Naive thymus-derived CD4-positive, alpha-beta T cell (primary cell): ENCODE measurements around the gene E4F1. TPM values are rescaled to one million over a fixed set of nuclear protein-coding genes. Genes with fewer than 3 reads are reported as not detected.
A peak's percentile ranks its signal among the peaks of the same experiment; 100 is the strongest.
"Not testable (repeated sequence)": the region's sequence is repeated elsewhere in the genome, so short reads cannot be mapped to it uniquely, and the experiment has no call there.

Experiments used
- ATAC-seq: fragments of 150-1000 bp; cut with Tn5 transposase; 2 replicates; pipeline ENCODE4 v1.10.0; 2021; ENCODE audit warnings: mild to moderate bottlenecking, moderate library complexity
- CTCF ChIA-PET: fragments of 350-600 bp; sonication (Branson Sonifier 250); formaldehyde crosslinking; loops from one replicate; lab custom pipeline; 2021; ENCODE audit warnings: antibody characterized with exemption; lab: Charles Lee
- POLR2A ChIA-PET: fragments of 350-600 bp; sonication (Branson Sonifier 250); formaldehyde crosslinking; loops from one replicate; lab custom pipeline; 2021; ENCODE audit warnings: antibody characterized with exemption, inconsistent platforms; lab: Charles Lee
- DNase-seq, 9 donors: peaks; one replicate each; pipeline versions ENCODE4 v3.0.0 to v3.0.0-alpha.2; 2020 to 2022; ENCODE audit warnings: mixed read lengths in 1 of 9
- H3K27ac ChIP-seq: one replicate; pipeline ENCODE4 v1.7.0; 2013; ENCODE audit warnings: mild to moderate bottlenecking, low read depth, low read length, moderate library complexity
- H3K27me3 ChIP-seq, 2 donors: one replicate each; pipeline ENCODE4 v1.7.0; 2013; ENCODE audit warnings: low read length in 2 of 2, mild to moderate bottlenecking in 2 of 2, moderate library complexity in 2 of 2; ENCODE audit not compliant: control insufficient read depth in 2 of 2, insufficient read depth in 2 of 2
- H3K36me3 ChIP-seq, 3 experiments: 1 replicate in 2 of 3; 2 replicates in 1 of 3; pipeline ENCODE4 v1.7.0; 2013; ENCODE audit warnings: low read length in 3 of 3, mild to moderate bottlenecking in 3 of 3, moderate library complexity in 1 of 3; ENCODE audit not compliant: insufficient read depth in 3 of 3, control insufficient read depth in 2 of 3
- H3K4me1 ChIP-seq, 2 donors: one replicate each; pipeline ENCODE4 v1.7.0; 2013; ENCODE audit warnings: low read length in 2 of 2, mild to moderate bottlenecking in 2 of 2, moderate library complexity in 1 of 2; ENCODE audit not compliant: control insufficient read depth in 2 of 2, insufficient read depth in 2 of 2
- H3K4me3 ChIP-seq: 2 replicates; pipeline ENCODE4 v1.7.0; 2013; ENCODE audit warnings: mild to moderate bottlenecking, low read length
- H3K9me3 ChIP-seq, 3 experiments: 1 replicate in 2 of 3; 2 replicates in 1 of 3; pipeline ENCODE4 v1.7.0; 2013; ENCODE audit warnings: low read length in 3 of 3; ENCODE audit not compliant: control insufficient read depth in 2 of 3
- H3K27ac Mint-ChIP-seq, 9 donors: one replicate each; pipeline ENCODE4 v1.8.0; 2020 to 2022; ENCODE audit warnings: mixed read lengths in 9 of 9, mild to moderate bottlenecking in 8 of 9, moderate library complexity in 5 of 9, inconsistent platforms in 2 of 9
- H3K27me3 Mint-ChIP-seq, 5 donors: one replicate each; pipeline ENCODE4 v1.8.0; 2021 to 2022; ENCODE audit warnings: mixed read lengths in 5 of 5, mild to moderate bottlenecking in 1 of 5
- H3K36me3 Mint-ChIP-seq, 5 donors: one replicate each; pipeline ENCODE4 v1.8.0; 2020 to 2022; ENCODE audit warnings: mixed read lengths in 5 of 5, mild to moderate bottlenecking in 3 of 5, inconsistent platforms in 1 of 5
- H3K4me1 Mint-ChIP-seq, 7 donors: one replicate each; pipeline ENCODE4 v1.8.0; 2020 to 2022; ENCODE audit warnings: mixed read lengths in 7 of 7, mild to moderate bottlenecking in 3 of 7, inconsistent platforms in 1 of 7
- H3K4me3 Mint-ChIP-seq, 10 donors: one replicate each; pipeline ENCODE4 v1.8.0; 2020 to 2022; ENCODE audit warnings: mild to moderate bottlenecking in 10 of 10, mixed read lengths in 10 of 10, moderate library complexity in 6 of 10, inconsistent platforms in 2 of 10
- H3K9me3 Mint-ChIP-seq, 11 donors: one replicate each; pipeline ENCODE4 v1.8.0; 2020 to 2022; ENCODE audit warnings: mixed read lengths in 11 of 11, mild to moderate bottlenecking in 4 of 11, inconsistent platforms in 1 of 11, moderate library complexity in 1 of 11
- intact Hi-C, 2 donors: fragments of 100-400 bp; cut with micrococcal nuclease; formaldehyde crosslinking; loops; one replicate each; pipeline ENCODE4 v1.15.1; 2023
- polyA plus RNA-seq, 2 donors: library from polyadenylated mRNA; unstranded; fragments of 300-500 nt; fragmentation: Illumina TruSeq; gene quantifications; one replicate each; pipeline ENCODE4 v1.2.3, GENCODE V29; 2021
- total RNA-seq, 6 experiments: library from RNA in 5 of 6; stranded (reverse) in 5 of 6; gene quantifications; 1 replicate in 5 of 6; 2 replicates in 1 of 6; pipeline ENCODE4 v1.2.3 and lab custom pipeline; 2021 to 2026

Gene E4F1
- total and polyA plus RNA-seq, 7 experiments from 2014 or later: 12.6 to 45.6 (median 33.6) TPM

DNA sequence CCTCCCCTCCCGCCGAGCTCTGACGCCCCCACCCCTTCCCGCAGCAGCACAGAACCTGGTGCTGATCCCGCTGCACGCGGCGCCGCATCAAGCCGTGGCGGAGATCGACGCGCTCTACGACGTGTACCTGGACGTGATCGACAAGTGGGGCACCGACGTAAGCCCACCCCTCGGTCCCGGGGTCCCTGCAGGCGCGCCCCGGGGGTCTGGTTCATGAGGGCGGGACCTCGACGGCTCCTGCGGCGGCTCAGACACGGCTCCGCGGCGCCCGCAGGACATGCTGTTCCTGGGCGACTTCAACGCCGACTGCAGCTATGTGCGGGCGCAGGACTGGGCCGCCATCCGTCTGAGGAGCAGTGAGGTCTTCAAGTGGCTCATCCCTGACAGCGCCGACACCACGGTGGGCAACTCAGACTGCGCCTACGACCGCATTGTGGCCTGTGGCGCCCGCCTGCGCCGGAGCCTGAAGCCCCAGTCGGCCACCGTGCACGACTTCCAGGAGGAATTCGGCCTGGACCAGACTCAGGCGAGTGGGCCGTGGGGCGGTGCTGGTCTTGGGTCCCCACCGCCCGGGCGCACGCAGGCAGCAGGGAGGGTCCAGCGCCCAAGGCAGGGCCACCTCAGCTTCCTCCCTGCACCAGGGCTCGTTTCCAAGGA, 14.2 kb downstream of the E4F1 start:
- ChIA-PET POLR2A (no interaction called here), CTCF (no interaction called here)
- no peak overlapping the region for H3K4me3 Mint-ChIP-seq
- H3K27me3 Mint-ChIP-seq: no peaks in the 10 kb centered on the region
- Histone ChIP-seq H3K4me1 (no peaks in the 10 kb centered on the region), H3K9me3 (no peaks in the 10 kb centered on the region), H3K36me3 (peaks cover 0 to 39% (median 0%) of the 10 kb centered on the region in 3 experiments), H3K27ac (no peak overlapping the region), H3K4me3 (no peak overlapping the region), H3K27me3 (no peaks in the 10 kb centered on the region)
- H3K27ac Mint-ChIP-seq: no peak overlapping the region
- no peaks in the 10 kb centered on the region for H3K9me3 Mint-ChIP-seq
- peaks cover 0 to 23% (median 7%) of the 10 kb centered on the region in 5 donors for H3K36me3 Mint-ChIP-seq
- intact Hi-C loops: no loop called here
- DNase-seq: no peak
- no peak for ATAC-seq
- H3K4me1 Mint-ChIP-seq: peaks cover 0 to 10% (median 0%) of the 10 kb centered on the region in 7 donors

DNA sequence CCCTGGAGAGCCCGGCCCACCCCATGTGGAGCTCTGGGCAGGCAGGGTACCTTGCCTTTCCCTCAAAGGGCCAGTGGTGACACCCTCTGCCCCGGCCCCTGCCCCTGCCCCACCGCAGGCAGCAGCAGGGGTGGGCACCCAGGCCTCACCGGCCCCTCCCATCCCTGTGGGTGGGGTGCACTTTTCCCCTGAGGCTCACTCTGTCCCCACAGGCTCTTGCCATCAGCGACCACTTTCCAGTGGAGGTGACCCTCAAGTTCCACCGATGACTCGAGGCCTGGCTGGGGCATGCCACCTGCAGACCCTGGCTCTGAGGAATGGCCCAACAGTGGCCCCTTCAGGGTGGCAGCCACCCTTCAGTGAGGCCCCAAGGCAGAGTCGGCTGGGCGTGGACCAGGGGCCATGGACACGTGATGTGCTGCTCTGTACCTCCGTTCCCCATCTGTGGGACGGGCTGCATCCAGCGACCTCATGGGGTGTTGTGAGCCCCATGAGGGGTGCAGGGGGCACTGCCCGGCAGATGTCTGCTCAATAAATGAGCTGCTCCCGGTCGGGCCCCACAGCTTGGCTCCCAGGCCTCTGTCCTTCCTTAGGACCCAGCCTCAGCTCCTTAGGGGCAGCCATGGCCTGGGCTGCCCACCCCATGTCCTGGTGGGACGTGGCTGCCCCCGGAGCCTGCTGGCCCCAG, 14.9 kb downstream of the E4F1 start:
- DNase-seq: no peak
- Mint-ChIP-seq H3K27ac (no peak overlapping the region), H3K4me3 (no peak overlapping the region), H3K36me3 (peaks cover 0 to 19% (median 7%) of the 10 kb centered on the region in 5 donors), H3K27me3 (no peaks in the 10 kb centered on the region), H3K9me3 (no peaks in the 10 kb centered on the region), H3K4me1 (peaks cover 0 to 11% (median 0%) of the 10 kb centered on the region in 7 donors)
- H3K27me3 ChIP-seq: no peaks in the 10 kb centered on the region
- no peak for ATAC-seq
- H3K4me3 ChIP-seq: no peak overlapping the region
- no peaks in the 10 kb centered on the region for H3K9me3 ChIP-seq
- CTCF ChIA-PET: no interaction called here
- H3K4me1 ChIP-seq: no peaks in the 10 kb centered on the region
- intact Hi-C loops: no loop called here
- H3K27ac ChIP-seq: no peak overlapping the region
- POLR2A ChIA-PET: no interaction called here
- H3K36me3 ChIP-seq: peaks cover 0 to 39% (median 0%) of the 10 kb centered on the region in 3 experiments

DNA sequence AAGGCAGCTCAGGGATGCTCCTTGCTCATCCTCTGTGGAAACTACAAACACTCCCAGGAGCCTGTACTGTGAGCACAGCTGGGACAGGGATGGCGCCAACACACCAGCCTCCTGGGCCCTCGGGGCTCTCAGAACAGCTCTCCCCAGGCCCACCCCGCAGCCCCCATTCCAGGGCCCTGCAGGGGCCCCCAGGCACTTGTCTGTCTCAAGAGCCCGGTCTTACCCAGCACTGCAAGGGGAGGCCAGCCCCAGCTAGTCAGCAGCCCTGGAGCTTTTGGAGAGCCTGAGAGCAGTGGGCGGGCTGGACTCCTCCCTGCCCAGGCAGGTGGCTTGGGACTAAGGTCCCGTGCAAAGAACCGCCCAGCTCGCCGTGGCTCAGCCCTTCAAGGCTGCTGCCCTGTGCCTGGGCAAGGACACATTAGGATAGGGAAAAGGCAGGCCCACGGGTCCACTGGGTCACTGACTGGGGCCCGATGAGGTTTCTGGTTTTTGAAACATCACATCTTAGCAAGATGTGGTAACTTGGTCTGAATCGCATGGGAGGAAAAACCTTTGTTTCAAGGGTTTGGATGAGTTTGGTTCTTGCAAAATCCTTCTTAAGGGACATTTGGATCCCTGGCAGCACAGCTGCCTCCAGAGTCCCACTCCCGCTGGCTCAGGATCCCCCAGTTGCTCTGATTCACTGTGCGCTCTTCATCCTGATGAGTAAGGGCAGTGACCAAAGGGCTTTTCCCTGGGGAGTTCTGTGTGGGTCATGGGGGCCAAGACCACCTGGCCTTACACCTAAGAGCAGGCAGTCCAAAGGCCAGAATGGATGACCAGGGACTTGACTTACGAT, 15.7 kb downstream of the E4F1 start:
- Histone ChIP-seq H3K4me1 (no peaks in the 10 kb centered on the region), H3K9me3 (no peaks in the 10 kb centered on the region), H3K27ac (no peak overlapping the region), H3K27me3 (no peaks in the 10 kb centered on the region), H3K36me3 (peaks cover 0 to 39% (median 0%) of the 10 kb centered on the region in 3 experiments), H3K4me3 (no peak overlapping the region)
- intact Hi-C loops: no loop called here
- H3K4me3 Mint-ChIP-seq: no peak overlapping the region
- ChIA-PET POLR2A (no interaction called here), CTCF (no interaction called here)
- H3K4me1 Mint-ChIP-seq: peaks cover 0 to 11% (median 0%) of the 10 kb centered on the region in 7 donors
- no peak for ATAC-seq
- H3K36me3 Mint-ChIP-seq: peaks cover 0 to 14% (median 7%) of the 10 kb centered on the region in 5 donors
- no peak overlapping the region for H3K27ac Mint-ChIP-seq
- no peaks in the 10 kb centered on the region for H3K9me3 Mint-ChIP-seq
- H3K27me3 Mint-ChIP-seq: no peaks in the 10 kb centered on the region
- no peak for DNase-seq

DNA sequence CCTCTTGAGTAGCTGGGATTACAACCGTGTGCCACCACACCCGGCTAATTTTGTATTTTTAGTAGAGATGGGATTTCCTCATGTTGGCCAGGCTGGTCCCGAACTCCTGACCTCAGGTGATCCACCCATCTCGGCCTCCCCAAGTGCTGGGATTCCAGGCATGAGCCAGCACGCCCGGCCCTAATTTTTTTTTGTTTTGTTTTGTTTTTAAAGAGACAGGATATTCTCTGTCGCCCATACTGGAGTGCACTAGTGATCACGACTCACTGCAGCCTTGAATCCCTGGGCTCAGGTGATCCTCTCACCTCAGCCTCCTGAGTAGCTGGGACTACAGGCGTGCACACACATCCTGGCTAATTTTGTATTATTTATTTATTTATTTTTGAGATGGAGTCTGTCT, 16.9 kb downstream of the E4F1 start:
- H3K36me3 Mint-ChIP-seq, H3K27ac ChIP-seq, H3K9me3 ChIP-seq, H3K4me1 ChIP-seq, CTCF ChIA-PET, H3K9me3 Mint-ChIP-seq, DNase-seq, H3K27ac Mint-ChIP-seq, H3K4me3 Mint-ChIP-seq, H3K27me3 Mint-ChIP-seq, H3K4me3 ChIP-seq, ATAC-seq, intact Hi-C loops, H3K4me1 Mint-ChIP-seq, H3K27me3 ChIP-seq: not testable (repeated sequence)
- H3K36me3 ChIP-seq: peaks cover 0 to 39% (median 0%) of the 10 kb centered on the region in 3 experiments
- POLR2A ChIA-PET: interaction anchor here (1.2 kb wide), 1 partner anchor 25 kb away, joined by 3 read pairs; no protein-coding TSS in a partner anchor

DNA sequence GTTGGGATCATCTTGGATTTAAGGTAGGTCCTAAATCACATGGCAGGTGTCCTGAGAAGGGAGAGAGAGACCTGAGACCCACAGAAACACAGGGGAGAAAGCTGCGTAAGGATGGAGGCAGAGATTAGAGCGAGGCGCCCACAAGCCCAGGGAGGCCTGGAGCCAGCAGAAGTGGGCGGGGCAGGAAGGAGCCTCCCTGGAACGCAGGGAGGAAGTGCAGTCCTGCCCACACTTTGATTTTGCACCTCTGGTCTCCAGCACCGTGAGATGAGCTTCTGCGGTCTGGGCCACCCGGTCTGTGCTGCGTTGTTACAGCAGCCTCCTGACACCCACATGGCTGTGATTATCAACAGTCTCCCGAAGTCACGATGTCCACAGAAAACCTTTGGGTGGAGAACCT, 19.2 kb downstream of the E4F1 start:
- ATAC-seq: no peak
- intact Hi-C loops: no loop called here
- Mint-ChIP-seq H3K36me3 (peaks cover 0 to 10% (median 0%) of the 10 kb centered on the region in 5 donors), H3K27me3 (no peaks in the 10 kb centered on the region), H3K4me1 (peaks cover 0 to 5% (median 0%) of the 10 kb centered on the region in 7 donors), H3K27ac (peak overlapping the region in 1 of 9 donors; percentile 51), H3K4me3 (no peak overlapping the region), H3K9me3 (no peaks in the 10 kb centered on the region)
- ChIA-PET CTCF (no interaction called here), POLR2A (no interaction called here)
- DNase-seq: no peak
- H3K27ac ChIP-seq: no peak overlapping the region
- no peaks in the 10 kb centered on the region for H3K27me3 ChIP-seq
- no peaks in the 10 kb centered on the region for H3K4me1 ChIP-seq
- H3K4me3 ChIP-seq: no peak overlapping the region
- H3K9me3 ChIP-seq: no peaks in the 10 kb centered on the region
- peaks cover 0 to 46% (median 0%) of the 10 kb centered on the region in 3 experiments for H3K36me3 ChIP-seq

DNA sequence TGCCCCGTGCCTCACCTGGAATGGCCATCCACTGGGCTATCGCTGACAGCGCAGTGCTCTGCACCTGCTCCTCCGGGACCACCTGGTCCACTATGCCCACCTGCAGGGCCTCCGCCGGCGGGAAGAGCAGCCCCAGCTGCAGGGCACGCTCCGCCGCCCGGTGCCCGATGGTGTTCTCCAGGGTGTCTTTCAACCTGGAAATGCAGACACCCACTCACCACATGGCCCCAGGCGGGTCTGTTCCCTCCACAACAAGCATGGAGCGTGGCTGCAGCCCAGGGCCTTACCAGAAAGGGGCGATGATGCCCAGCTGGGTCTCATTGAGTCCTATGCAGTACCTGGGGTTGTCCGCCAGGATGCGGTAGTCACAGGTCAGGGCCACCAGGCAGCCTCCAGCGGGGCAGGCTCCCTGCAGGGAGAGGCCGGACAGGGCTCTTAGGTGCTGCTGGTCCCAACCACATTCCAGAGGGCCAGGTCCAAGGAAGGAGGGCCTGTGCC, 19.7 kb downstream of the E4F1 start:
- ATAC-seq (no peak), DNase-seq (no peak)
- Mint-ChIP-seq H3K9me3 (no peaks in the 10 kb centered on the region), H3K27me3 (no peaks in the 10 kb centered on the region), H3K27ac (no peak overlapping the region), H3K4me1 (peaks cover 0 to 5% (median 0%) of the 10 kb centered on the region in 7 donors), H3K4me3 (no peak overlapping the region), H3K36me3 (peaks cover 0 to 10% (median 0%) of the 10 kb centered on the region in 5 donors)
- Histone ChIP-seq H3K9me3 (no peaks in the 10 kb centered on the region), H3K27ac (no peak overlapping the region), H3K4me3 (no peak overlapping the region), H3K27me3 (no peaks in the 10 kb centered on the region), H3K36me3 (peaks cover 0 to 46% (median 0%) of the 10 kb centered on the region in 3 experiments), H3K4me1 (no peaks in the 10 kb centered on the region)
- ChIA-PET POLR2A (no interaction called here), CTCF (no interaction called here)
- intact Hi-C loops: no loop called here
